WERI-Rb-1 (cell line): Measurements from ENCODE around the gene CAMTA1.

Experiments
- DNase-seq: peaks from one replicate; pipeline ENCODE4 v3.0.0-alpha.2; 2020
- H3K27ac ChIP-seq: fragments of 250-450 bp; sonication (Bioruptor Pico); 2 replicates; pipeline ENCODE4 v1.5.1; 2020; ENCODE audit warnings: mild to moderate bottlenecking, moderate library complexity
- H3K27me3 ChIP-seq: fragments of 250-450 bp; sonication (Bioruptor Pico); 2 replicates; pipeline ENCODE4 v1.5.1; 2021; ENCODE audit warnings: mild to moderate bottlenecking, low read depth, moderate library complexity; ENCODE audit not compliant: insufficient read depth, severe bottlenecking
- H3K36me3 ChIP-seq: fragments of 250-450 bp; sonication (Bioruptor Pico); 2 replicates; pipeline ENCODE4 v1.5.1; 2020; ENCODE audit warnings: mild to moderate bottlenecking, moderate library complexity
- H3K4me3 ChIP-seq: 2 replicates; pipeline ENCODE4 v1.5.1; 2011; ENCODE audit warnings: low read depth, mild to moderate bottlenecking, control low read depth, low read length
- H3K9me3 ChIP-seq: fragments of 250-450 bp; sonication (Bioruptor Pico); 2 replicates; pipeline ENCODE4 v1.5.1; 2021; ENCODE audit warnings: mild to moderate bottlenecking, moderate library complexity; ENCODE audit not compliant: severe bottlenecking
- TF ChIP-seq, protein P1 (sequence below): IDR thresholded peaks from 2 replicates; pipeline ENCODE4 v1.5.1; 2011; ENCODE audit warnings: low read depth, mild to moderate bottlenecking, control low read depth, inconsistent platforms, low read length

Gene CAMTA1

DNA sequence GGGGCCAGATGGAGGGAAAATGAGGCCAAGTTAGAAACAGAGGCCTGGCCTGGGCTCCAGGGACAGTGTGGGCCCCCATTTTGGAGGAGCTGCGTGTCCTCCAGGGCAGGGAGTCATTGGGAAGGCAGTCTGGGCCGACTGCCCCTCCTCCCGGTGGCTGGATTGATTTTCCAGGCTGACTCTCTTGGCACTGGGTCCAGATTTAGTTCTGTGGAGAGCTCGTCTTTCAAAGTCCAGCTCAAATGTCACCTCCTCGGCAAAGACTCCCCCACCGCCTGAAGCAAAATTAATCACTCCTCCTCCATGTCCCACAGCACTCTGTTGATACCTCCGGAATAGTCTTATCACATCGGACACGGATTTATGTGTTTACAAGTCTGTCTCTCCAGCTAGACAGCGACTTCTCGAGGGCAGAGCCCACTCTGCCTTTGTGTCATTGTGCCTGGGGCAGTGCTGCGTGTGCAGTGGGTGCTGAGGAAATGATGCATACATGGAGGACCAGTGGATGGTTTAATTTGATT is 175.1 kb downstream of the CAMTA1 start:
- DNase-seq: peak; percentile 70
- H3K27me3 ChIP-seq: no peaks in the 10 kb centered on the region
- no peaks in the 10 kb centered on the region for H3K9me3 ChIP-seq
- H3K36me3 ChIP-seq: no peaks in the 10 kb centered on the region
- TF ChIP-seq, protein P1, sequence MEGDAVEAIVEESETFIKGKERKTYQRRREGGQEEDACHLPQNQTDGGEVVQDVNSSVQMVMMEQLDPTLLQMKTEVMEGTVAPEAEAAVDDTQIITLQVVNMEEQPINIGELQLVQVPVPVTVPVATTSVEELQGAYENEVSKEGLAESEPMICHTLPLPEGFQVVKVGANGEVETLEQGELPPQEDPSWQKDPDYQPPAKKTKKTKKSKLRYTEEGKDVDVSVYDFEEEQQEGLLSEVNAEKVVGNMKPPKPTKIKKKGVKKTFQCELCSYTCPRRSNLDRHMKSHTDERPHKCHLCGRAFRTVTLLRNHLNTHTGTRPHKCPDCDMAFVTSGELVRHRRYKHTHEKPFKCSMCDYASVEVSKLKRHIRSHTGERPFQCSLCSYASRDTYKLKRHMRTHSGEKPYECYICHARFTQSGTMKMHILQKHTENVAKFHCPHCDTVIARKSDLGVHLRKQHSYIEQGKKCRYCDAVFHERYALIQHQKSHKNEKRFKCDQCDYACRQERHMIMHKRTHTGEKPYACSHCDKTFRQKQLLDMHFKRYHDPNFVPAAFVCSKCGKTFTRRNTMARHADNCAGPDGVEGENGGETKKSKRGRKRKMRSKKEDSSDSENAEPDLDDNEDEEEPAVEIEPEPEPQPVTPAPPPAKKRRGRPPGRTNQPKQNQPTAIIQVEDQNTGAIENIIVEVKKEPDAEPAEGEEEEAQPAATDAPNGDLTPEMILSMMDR: 0 out of 2 replicates have a peak, but pooled peaks have one; percentile 4
- no peak overlapping the region for H3K4me3 ChIP-seq
- H3K27ac ChIP-seq: peak overlapping the region; percentile 88

DNA sequence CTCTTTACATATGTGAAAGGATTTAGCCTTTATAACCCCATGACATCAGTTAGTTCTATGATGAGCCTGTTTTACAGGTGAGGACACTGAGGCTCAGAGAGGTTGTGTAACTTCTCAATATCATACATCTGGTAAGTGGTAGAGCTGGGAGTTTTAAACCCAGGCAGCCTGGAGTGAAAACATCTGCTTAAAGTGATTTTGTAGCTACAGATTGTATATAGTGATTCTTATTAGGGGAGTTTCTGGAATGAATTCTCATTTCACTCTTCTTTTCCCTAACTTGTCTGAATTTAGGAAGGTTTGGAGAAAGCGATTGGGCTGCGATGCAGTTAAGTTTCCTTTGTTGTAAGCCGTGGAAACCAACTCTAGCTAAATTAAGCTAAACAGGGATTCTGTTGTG is 175.6 kb downstream of the CAMTA1 start:
- no peaks in the 10 kb centered on the region for H3K27me3 ChIP-seq
- TF ChIP-seq, protein P1: no peak
- DNase-seq: no peak
- H3K27ac ChIP-seq: peak overlapping the region; percentile 88
- no peak overlapping the region for H3K4me3 ChIP-seq
- H3K9me3 ChIP-seq: no peaks in the 10 kb centered on the region
- H3K36me3 ChIP-seq: no peaks in the 10 kb centered on the region

DNA sequence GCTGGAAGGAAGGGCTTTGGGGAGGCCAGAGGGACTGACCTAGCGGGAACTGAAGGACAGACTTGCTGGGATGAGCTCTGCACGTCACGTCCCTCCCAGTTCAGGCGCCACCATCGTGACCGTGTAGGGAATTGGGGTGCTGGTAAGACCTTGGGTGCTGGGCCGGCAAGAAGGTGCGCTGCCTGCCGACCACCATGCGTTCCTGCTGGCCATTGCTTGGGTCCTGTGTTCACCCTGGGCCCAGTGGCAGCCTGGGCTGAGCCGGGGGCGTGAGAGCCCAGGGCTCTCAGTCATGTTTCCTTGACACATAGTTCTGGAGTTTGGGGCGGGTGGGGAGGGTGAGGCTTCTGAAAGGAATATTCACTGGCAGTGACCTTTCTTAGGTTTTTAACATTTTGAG is 176.0 kb downstream of the CAMTA1 start:
- no peaks in the 10 kb centered on the region for H3K27me3 ChIP-seq
- TF ChIP-seq, protein P1: no peak
- H3K27ac ChIP-seq: peak overlapping the region; percentile 88
- DNase-seq: no peak
- no peak overlapping the region for H3K4me3 ChIP-seq
- no peaks in the 10 kb centered on the region for H3K36me3 ChIP-seq
- no peaks in the 10 kb centered on the region for H3K9me3 ChIP-seq

DNA sequence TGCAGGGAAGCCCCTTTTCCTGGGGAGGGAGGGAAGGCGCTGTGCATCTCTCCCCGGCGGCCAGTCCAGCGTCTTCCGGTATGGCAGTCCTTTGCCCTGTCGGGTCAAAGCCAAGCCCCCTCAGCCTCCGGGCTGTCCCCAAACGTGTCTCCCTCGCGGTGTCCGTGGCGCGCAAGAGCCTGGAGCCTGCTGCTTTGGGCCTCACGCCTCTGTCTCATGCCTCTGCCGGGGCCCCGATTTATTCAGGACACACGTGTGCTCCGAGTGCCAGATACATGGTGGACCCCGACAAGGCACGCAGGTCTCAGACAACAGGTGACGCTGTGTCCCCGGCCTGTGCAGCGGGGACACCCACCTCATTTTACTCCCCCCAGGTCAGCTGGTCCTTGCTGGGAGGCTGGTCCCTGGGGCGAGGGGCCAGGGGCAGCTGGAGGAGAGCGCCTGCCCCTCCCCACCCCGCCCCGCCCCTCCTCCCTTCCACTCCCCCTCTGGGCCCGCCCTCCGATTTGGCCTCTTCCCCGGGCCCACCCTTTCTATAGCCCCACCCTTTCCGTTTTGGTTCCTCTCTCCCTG is 176.7 kb downstream of the CAMTA1 start:
- TF ChIP-seq, protein P1: no peak
- H3K9me3 ChIP-seq: no peaks in the 10 kb centered on the region
- no peak overlapping the region for H3K4me3 ChIP-seq
- peak overlapping the region; percentile 88 for H3K27ac ChIP-seq
- no peaks in the 10 kb centered on the region for H3K27me3 ChIP-seq
- no peak for DNase-seq
- no peaks in the 10 kb centered on the region for H3K36me3 ChIP-seq

DNA sequence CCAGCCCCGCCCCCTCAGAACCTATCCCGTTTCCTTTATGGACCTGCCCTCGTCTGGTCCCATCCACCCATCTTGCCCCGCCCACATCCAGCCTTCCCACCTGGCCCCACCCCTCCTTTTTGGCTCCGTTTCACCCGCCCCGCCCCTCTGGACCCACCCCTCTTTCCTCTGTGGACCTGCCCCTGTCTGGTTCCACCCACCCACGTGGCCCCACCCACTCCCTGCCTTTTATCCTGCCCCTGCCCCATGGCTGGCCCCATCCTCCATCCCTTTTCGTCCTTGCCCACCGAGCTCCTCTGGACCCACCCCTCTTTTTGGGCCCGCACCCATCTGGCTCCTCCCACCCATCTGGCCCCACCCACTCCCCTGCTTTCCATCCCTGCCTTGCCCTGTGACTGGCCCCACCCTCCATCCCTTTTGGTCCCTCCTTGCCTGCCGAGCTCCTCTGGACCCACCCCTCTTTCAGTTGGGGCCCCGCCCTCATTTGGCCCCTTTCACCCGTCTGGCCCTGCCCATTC is 177.3 kb downstream of the CAMTA1 start:
- Histone ChIP-seq H3K27me3 (no peaks in the 10 kb centered on the region), H3K36me3 (no peaks in the 10 kb centered on the region), H3K27ac (no peak overlapping the region), H3K4me3 (no peak overlapping the region), H3K9me3 (no peaks in the 10 kb centered on the region)
- TF ChIP-seq, protein P1: no peak
- no peak for DNase-seq
